Measurements from ENCODE around the gene DNAH12. TPM values are rescaled to one million over a fixed set of nuclear protein-coding genes. Genes with fewer than 3 reads are reported as not detected.

The DNAH12 gene, protein sequence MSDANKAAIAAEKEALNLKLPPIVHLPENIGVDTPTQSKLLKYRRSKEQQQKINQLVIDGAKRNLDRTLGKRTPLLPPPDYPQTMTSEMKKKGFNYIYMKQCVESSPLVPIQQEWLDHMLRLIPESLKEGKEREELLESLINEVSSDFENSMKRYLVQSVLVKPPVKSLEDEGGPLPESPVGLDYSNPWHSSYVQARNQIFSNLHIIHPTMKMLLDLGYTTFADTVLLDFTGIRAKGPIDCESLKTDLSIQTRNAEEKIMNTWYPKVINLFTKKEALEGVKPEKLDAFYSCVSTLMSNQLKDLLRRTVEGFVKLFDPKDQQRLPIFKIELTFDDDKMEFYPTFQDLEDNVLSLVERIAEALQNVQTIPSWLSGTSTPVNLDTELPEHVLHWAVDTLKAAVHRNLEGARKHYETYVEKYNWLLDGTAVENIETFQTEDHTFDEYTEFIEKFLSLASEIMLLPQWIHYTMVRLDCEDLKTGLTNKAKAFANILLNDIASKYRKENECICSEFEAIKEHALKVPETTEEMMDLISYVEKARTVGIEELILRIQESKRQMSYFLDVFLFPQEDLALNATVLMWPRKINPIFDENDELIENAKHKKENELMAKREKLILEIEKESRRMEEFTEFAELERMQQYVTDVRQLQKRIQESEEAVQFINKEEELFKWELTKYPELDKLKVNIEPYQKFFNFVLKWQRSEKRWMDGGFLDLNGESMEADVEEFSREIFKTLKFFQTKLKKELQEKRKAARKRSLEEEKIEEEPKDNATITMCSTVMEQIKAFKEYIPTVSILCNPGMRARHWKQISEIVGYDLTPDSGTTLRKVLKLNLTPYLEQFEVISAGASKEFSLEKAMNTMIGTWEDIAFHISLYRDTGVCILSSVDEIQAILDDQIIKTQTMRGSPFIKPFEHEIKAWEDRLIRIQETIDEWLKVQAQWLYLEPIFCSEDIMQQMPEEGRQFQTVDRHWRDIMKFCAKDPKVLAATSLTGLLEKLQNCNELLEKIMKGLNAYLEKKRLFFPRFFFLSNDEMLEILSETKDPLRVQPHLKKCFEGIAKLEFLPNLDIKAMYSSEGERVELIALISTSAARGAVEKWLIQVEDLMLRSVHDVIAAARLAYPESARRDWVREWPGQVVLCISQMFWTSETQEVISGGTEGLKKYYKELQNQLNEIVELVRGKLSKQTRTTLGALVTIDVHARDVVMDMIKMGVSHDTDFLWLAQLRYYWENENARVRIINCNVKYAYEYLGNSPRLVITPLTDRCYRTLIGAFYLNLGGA (N-terminal part only)
- total RNA-seq, result 0.11 TPM in 1 of 2 replicates, not detected in the other

DNA sequence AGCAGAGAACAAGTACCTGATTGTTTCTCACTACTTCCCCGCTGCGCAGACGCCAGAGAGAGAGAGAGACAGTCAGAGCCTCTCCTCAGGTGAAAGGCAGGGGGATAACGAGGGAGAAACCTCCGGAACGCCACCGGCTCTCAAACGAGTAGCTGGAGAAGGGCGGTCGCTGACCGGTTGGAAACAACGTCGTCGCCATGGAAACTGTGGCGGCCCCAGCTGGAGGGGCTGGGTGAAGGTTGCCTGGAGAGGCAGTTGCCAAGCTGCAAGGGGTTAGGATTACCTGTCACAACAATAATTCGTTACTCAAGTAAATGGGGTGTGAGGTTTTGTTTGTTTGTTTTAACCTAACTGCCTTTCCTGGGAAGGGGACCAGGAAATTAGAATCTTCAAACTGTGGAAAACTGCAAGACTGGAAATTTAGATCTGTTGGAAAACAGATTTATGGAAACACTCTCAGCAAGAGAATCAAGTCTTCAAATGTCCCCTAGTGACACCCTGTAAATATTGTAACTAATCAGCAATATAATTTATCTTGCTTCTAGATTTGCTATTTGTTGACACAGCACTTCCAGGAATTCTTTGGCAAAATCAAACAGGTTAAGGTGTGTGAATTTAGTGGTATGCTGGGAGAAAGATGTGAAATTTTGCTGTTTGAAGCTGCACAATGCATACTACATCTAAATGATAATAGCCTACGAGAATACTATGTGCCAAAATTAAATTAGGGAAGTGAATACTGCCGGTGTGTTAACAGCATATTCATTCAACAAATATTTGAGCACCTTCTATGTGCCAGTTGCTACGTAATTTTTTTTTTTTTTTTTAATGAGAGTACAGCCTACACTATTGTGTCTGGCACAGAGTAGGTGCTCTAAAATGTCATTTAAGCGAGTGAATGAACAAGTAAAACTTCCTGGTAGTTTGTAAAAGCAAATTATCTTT lies at the start of gene DNAH12:
Gene DNAH12 (minus strand): TSS at position 164 of the 945 bp plus-strand sequence. CDS start 1,474 bp downstream, outside the sequence.
- Mint-ChIP-seq H3K27me3 (ENCODE audit: low read depth) (peaks cover 4% of the 10 kb centered on the region), H3K4me1 (ENCODE audit: low read depth) (peaks cover 6% of the 10 kb centered on the region), H3K36me3 (ENCODE audit: low read depth) (no peaks in the 10 kb centered on the region), H3K9me3 (no peaks in the 10 kb centered on the region), H3K4me3 (ENCODE audit: low read depth) (peak within 1 kb of the TSS; percentile 21), H3K27ac (no peak within 1 kb of the TSS)
- no peak for DNase-seq (ENCODE audit: low spot score)
- intact Hi-C loops (cut with micrococcal nuclease), result no loop called here

DNA sequence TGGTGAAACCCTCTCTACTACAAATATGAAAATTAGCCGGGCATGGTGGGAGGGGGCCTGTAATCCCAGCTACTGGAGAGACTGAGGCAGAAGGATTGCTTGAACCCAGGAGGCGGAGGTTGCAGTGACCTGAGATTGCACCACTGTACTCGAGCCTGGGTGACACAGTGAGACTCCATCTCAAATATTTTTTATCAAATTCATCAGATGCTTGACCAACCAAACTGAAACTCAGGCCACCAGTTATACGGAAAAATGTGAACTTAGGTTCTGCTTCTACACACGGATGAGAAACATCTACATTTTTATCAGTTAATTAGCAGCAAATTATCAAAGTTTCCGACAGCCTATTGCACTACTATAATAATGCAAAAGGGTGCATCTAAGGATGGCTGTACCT lies 48.2 kb upstream of the DNAH12 start:
- peaks cover 27% of the 10 kb centered on the region for H3K4me1 Mint-ChIP-seq (ENCODE audit: low read depth)
- DNase-seq (ENCODE audit: low spot score), result no peak
- H3K27ac Mint-ChIP-seq, result no peak overlapping the region
- H3K27me3 Mint-ChIP-seq (ENCODE audit: low read depth), result no peaks in the 10 kb centered on the region
- no peak overlapping the region for H3K4me3 Mint-ChIP-seq (ENCODE audit: low read depth)
- H3K36me3 Mint-ChIP-seq (ENCODE audit: low read depth), result peaks cover 58% of the 10 kb centered on the region
- H3K9me3 Mint-ChIP-seq, result no peaks in the 10 kb centered on the region
- intact Hi-C loops (cut with micrococcal nuclease), result no loop called here

DNA sequence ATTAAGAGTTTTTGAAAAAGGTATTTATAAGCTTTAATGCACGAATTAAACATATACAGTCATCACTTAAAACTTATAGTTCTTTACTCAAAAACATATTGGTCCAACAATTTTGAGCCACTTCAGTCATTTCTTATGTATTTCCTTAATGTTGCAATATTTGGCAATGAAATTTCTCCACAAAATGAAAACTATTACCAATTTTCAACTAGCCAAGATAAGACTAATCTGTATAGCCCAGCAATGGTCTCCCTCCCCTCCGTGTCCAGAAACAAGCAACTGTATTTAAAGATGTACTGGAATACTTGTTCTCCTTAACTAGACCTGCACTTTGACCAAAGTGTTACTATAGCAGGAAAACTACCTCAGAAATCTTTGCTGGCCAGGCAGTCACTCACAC lies 43.8 kb upstream of the DNAH12 start:
- Mint-ChIP-seq H3K4me1 (ENCODE audit: low read depth) (peaks cover 20% of the 10 kb centered on the region), H3K27me3 (ENCODE audit: low read depth) (no peaks in the 10 kb centered on the region), H3K27ac (no peak overlapping the region), H3K9me3 (no peaks in the 10 kb centered on the region), H3K4me3 (ENCODE audit: low read depth) (no peak overlapping the region), H3K36me3 (ENCODE audit: low read depth) (peaks cover 54% of the 10 kb centered on the region)
- intact Hi-C loops (cut with micrococcal nuclease), result no loop called here
- DNase-seq (ENCODE audit: low spot score), result no peak

DNA sequence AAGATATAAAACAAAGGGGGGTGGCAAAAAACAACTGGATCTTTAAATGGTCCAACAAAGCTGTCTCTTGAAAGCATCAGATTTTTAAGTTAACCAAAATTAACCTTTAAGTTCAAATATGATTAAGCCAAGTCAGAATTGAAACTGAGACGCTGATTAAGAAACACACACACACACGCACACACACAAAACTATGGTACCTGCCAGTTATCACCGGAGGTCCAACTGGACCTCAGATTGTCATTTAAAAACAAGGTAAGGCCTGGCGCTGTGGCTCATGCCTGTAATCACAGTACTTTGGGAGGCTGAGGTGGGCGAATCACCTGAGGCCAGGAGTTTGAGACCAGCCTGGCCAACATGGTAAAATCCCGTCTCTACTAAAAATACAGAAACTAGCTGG lies 42.6 kb upstream of the DNAH12 start:
- Mint-ChIP-seq H3K27ac (peak overlapping the region; percentile 12), H3K4me1 (ENCODE audit: low read depth) (peaks cover 20% of the 10 kb centered on the region), H3K27me3 (ENCODE audit: low read depth) (no peaks in the 10 kb centered on the region), H3K4me3 (ENCODE audit: low read depth) (no peak overlapping the region), H3K9me3 (no peaks in the 10 kb centered on the region), H3K36me3 (ENCODE audit: low read depth) (peaks cover 49% of the 10 kb centered on the region)
- intact Hi-C loops (cut with micrococcal nuclease), result no loop called here
- no peak for DNase-seq (ENCODE audit: low spot score)

GRCh38 chr3:57583544-57583943 lies 39.4 kb upstream of the DNAH12 start:
- Mint-ChIP-seq H3K4me3 (ENCODE audit: low read depth) (no peak overlapping the region), H3K9me3 (no peaks in the 10 kb centered on the region), H3K36me3 (ENCODE audit: low read depth) (peaks cover 57% of the 10 kb centered on the region), H3K27me3 (ENCODE audit: low read depth) (no peaks in the 10 kb centered on the region), H3K4me1 (ENCODE audit: low read depth) (peaks cover 17% of the 10 kb centered on the region), H3K27ac (no peak overlapping the region)
- DNase-seq (ENCODE audit: low spot score), result no peak
- intact Hi-C loops (cut with micrococcal nuclease), result no loop called here

- intact Hi-C loops (cut with micrococcal nuclease), result no loop called here
- H3K36me3 Mint-ChIP-seq (ENCODE audit: low read depth), result peaks cover 60% of the 10 kb centered on the region
- no peak overlapping the region for H3K4me3 Mint-ChIP-seq (ENCODE audit: low read depth)
- no peak for DNase-seq (ENCODE audit: low spot score)
- no peak overlapping the region for H3K27ac Mint-ChIP-seq
- H3K4me1 Mint-ChIP-seq (ENCODE audit: low read depth), result peaks cover 20% of the 10 kb centered on the region
- H3K9me3 Mint-ChIP-seq, result no peaks in the 10 kb centered on the region
- H3K27me3 Mint-ChIP-seq (ENCODE audit: low read depth), result no peaks in the 10 kb centered on the region
Measured at GRCh38 chr3:57582474-57583168, 38.5 kb upstream of the DNAH12 start.

GRCh38 chr3:57577801-57578200 lies 33.7 kb upstream of the DNAH12 start:
- H3K36me3 Mint-ChIP-seq (ENCODE audit: low read depth), result peaks cover 63% of the 10 kb centered on the region
- intact Hi-C loops (cut with micrococcal nuclease), result no loop called here
- no peaks in the 10 kb centered on the region for H3K27me3 Mint-ChIP-seq (ENCODE audit: low read depth)
- DNase-seq (ENCODE audit: low spot score), result no peak
- no peak overlapping the region for H3K27ac Mint-ChIP-seq
- H3K4me1 Mint-ChIP-seq (ENCODE audit: low read depth), result peaks cover 20% of the 10 kb centered on the region
- no peaks in the 10 kb centered on the region for H3K9me3 Mint-ChIP-seq
- no peak overlapping the region for H3K4me3 Mint-ChIP-seq (ENCODE audit: low read depth)

DNA sequence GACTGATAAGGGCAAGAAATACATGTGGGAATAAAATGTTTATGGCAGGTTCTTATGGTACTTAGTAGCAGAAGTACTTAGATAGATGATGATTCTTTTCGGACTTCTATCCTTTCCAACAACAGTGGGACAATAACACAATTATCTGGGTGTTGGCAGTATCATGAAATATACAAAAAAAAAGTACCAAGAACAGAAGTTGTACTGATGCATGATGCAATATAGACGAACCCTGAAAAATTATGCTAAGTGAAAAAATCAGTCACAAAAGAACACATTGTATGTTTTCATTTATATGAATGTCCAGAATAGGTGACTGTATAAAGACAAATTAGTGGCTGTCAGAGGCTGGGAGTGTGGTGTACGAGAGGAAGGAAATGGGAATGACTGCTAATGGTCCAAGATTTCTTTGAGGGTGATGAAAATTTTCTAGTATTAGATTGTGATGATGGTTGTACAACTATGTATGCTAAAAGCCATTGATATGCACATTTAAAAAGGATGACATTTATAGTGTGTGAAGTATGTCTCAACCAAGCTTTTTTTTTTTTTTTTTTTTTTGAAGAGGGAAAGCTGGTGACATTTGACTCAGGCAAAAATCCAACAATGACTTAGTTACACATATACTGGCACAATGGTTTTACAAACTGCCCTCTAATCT lies 32.0 kb upstream of the DNAH12 start:
- H3K9me3 Mint-ChIP-seq, result no peaks in the 10 kb centered on the region
- peaks cover 22% of the 10 kb centered on the region for H3K4me1 Mint-ChIP-seq (ENCODE audit: low read depth)
- no peak for DNase-seq (ENCODE audit: low spot score)
- intact Hi-C loops (cut with micrococcal nuclease), result no loop called here
- H3K27ac Mint-ChIP-seq, result peak overlapping the region; percentile 7
- H3K27me3 Mint-ChIP-seq (ENCODE audit: low read depth), result no peaks in the 10 kb centered on the region
- H3K36me3 Mint-ChIP-seq (ENCODE audit: low read depth), result peaks cover 68% of the 10 kb centered on the region
- no peak overlapping the region for H3K4me3 Mint-ChIP-seq (ENCODE audit: low read depth)

DNA sequence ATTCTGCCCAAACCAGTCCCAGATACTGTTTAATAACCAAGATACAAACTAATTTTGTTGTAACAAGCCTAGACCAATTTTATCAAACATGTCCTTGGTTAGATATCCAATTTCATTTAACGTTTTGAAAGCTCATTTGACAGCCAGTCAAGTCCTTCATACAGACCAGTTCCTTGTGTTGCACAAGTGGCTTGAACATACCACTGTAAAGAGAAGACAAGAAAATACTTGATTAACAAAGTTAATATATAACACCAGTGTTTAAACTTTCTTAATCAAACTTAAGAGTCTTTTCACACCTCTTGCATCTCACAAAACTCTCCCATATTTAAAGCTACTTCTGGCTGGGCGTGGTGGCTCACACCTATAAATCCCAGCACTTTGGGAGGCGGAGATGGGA lies 28.0 kb upstream of the DNAH12 start:
- Mint-ChIP-seq H3K4me3 (ENCODE audit: low read depth) (no peak overlapping the region), H3K27ac (no peak overlapping the region), H3K4me1 (ENCODE audit: low read depth) (peaks cover 12% of the 10 kb centered on the region), H3K27me3 (ENCODE audit: low read depth) (no peaks in the 10 kb centered on the region), H3K9me3 (no peaks in the 10 kb centered on the region), H3K36me3 (ENCODE audit: low read depth) (peaks cover 56% of the 10 kb centered on the region)
- no peak for DNase-seq (ENCODE audit: low spot score)
- intact Hi-C loops (cut with micrococcal nuclease), result no loop called here

DNA sequence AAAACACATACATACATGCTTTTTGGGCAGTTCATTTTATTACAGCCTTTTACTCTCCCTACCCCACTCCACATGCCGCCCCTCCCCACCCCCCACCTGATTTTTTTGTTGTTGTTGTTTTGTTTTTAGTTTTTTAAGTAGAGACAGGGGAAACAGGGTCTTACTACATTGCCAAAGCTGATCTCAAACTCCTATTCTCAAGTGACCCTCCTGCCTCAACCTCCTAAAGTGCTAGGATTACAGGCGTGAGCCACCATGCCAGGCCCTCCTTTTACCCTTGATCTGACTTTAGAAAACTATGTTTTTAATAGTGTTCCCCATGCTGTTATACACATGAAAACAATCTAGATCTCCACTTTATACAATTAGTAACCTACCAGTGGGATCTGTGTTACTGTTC lies 26.7 kb upstream of the DNAH12 start:
- Mint-ChIP-seq H3K4me3 (ENCODE audit: low read depth) (no peak overlapping the region), H3K27me3 (ENCODE audit: low read depth) (no peaks in the 10 kb centered on the region), H3K4me1 (ENCODE audit: low read depth) (peaks cover 4% of the 10 kb centered on the region), H3K36me3 (ENCODE audit: low read depth) (peaks cover 54% of the 10 kb centered on the region), H3K9me3 (no peaks in the 10 kb centered on the region), H3K27ac (no peak overlapping the region)
- intact Hi-C loops (cut with micrococcal nuclease), result no loop called here
- DNase-seq (ENCODE audit: low spot score), result no peak

DNA sequence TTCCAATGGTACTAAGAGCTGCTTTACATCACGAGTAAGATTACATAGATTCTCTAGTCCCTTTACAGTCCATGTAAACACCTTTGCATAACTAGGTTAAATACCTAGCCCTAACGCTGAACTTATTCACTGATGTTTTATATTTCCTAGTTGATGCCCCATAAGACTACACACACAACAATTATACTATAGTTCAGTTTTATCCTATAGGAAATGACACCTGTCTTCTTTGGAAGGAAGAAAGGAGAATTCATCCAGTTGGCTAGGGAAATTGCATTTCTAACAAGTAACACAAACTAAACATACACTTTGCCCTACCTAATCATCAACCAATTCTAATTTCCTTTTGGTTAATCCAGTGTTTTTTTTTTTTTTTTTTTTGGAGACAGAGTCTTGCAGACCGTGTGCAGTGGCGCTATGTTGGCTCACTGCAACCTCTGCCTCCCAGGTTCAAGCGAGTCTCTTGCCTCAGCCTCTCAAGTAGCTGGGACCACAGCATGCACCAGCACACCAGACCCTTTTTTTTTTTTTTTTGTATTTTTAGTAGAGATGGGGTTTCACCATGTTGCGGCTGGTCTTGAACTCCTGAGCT lies 25.8 kb upstream of the DNAH12 start:
- H3K4me1 Mint-ChIP-seq (ENCODE audit: low read depth), result peaks cover 3% of the 10 kb centered on the region
- H3K36me3 Mint-ChIP-seq (ENCODE audit: low read depth), result peaks cover 47% of the 10 kb centered on the region
- H3K4me3 Mint-ChIP-seq (ENCODE audit: low read depth), result no peak overlapping the region
- H3K27ac Mint-ChIP-seq, result no peak overlapping the region
- intact Hi-C loops (cut with micrococcal nuclease), result no loop called here
- no peaks in the 10 kb centered on the region for H3K9me3 Mint-ChIP-seq
- no peaks in the 10 kb centered on the region for H3K27me3 Mint-ChIP-seq (ENCODE audit: low read depth)
- DNase-seq (ENCODE audit: low spot score), result no peak

Data from activated T-helper 2 cell treated with anti-CD3 and anti-CD28 coated beads, Interferon-gamma antibody, Interleukin-2, Interleukin-4, amounts not matched to agents 10 μg/mL and 5 μg/mL and 100 μg/mL, durations not matched to agents 14 hours and 24 hours and 36 hours (primary cell).